Ectodermal cell (in vitro differentiated cells): ENCODE measurements around the gene BATF3.

ENCODE experiments used
- H3K27ac ChIP-seq: 2 replicates; pipeline ENCODE4 v1.7.0; 2013; ENCODE audit warnings: mild to moderate bottlenecking, low read depth, low read length; ENCODE audit not compliant: insufficient read depth, poor library complexity, severe bottlenecking
- H3K27me3 ChIP-seq: 2 replicates; pipeline ENCODE4 v1.7.0; 2013; ENCODE audit warnings: mild to moderate bottlenecking, low read length; ENCODE audit not compliant: insufficient read depth, control insufficient read depth, poor library complexity, severe bottlenecking
- H3K36me3 ChIP-seq: one replicate; pipeline ENCODE4 v1.7.0; 2013; ENCODE audit warnings: low read length; ENCODE audit not compliant: control insufficient read depth, insufficient read depth
- H3K4me1 ChIP-seq: one replicate; pipeline ENCODE4 v1.7.0; 2013; ENCODE audit warnings: low read length; ENCODE audit not compliant: control insufficient read depth, insufficient read depth
- H3K4me3 ChIP-seq: 2 replicates; pipeline ENCODE4 v1.7.0; 2013; ENCODE audit warnings: low read depth, low read length, control low read depth; ENCODE audit not compliant: insufficient read depth
- H3K9me3 ChIP-seq: 2 replicates; pipeline ENCODE4 v1.7.0; 2013; ENCODE audit warnings: mild to moderate bottlenecking, low read length, moderate library complexity; ENCODE audit not compliant: control insufficient read depth
- WGBS, 2 experiments: methylation state at CpG; one replicate each; pipeline ENCODE4 v1.1.7; 2013; ENCODE audit warnings: missing lambda C conversion rate in 2 of 2; 5-methylcytosine and 5-hydroxymethylcytosine counted together

The BATF3 gene

DNA sequence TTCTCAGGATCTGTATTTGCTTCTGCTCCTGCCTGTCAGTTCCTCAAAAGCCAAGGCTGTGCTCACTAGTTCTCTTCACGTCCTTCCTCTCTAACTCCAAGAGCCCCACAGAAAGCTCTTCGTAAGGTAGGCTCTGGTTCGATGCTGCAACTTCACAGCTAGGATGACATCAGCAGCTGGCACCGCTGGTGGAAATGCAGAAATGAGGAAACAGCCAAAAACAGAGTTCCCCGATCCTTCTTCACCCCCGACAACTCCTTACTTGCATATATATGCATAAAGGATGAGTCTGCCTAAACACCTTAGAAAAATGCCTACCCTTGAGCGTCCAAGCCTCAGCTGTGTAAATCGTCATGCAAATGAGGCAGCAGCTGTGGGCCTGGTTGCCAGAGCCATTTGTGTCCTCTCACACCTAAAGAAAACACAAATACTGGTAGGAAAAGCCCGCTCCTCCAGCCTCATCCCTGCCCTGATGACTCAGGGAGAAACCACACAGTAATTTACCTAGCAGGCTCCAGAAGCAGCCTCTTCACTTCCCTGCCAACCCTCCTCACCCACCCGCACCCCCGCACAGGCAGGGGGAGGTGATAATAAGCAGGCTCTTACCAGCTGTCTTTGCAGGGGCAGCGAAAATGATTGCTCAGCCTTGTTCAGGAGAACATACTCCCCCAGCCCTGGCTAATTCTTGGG, 28.2 kb downstream of the BATF3 start:
- H3K4me3 ChIP-seq, result no peak overlapping the region
- H3K4me1 ChIP-seq, result peaks cover 9% of the 10 kb centered on the region
- H3K27ac ChIP-seq, result no peak overlapping the region
- peaks cover under 1% of the 10 kb centered on the region for H3K27me3 ChIP-seq
- 46 to 55% methylated on average over 12 of the region's 12 CpGs for WGBS, 2 experiments
- no peaks in the 10 kb centered on the region for H3K36me3 ChIP-seq
- H3K9me3 ChIP-seq, result no peaks in the 10 kb centered on the region

DNA sequence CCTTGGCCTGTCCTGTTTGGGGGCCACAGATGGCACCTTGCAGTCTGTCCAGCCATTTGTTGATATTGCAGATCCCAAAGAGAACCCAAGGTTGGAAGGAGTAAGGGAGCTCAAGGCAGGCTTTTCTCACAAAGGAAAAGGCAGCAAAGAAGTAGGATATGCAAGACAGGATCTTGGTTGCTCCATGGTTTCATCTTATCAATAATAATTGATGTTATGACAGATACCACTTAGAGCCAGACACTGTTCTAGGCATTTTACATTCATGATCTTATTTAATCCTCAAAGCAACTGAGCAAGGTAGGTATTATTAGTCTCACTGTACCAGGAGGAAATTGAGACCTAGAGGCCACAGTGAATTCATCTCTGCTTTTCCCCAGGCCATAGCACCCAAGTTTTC, 28.8 kb downstream of the BATF3 start:
- H3K4me3 ChIP-seq, result no peak overlapping the region
- no peak overlapping the region for H3K27ac ChIP-seq
- peaks cover 9% of the 10 kb centered on the region for H3K4me1 ChIP-seq
- H3K27me3 ChIP-seq, result peaks cover 6% of the 10 kb centered on the region
- no peaks in the 10 kb centered on the region for H3K36me3 ChIP-seq
- H3K9me3 ChIP-seq, result no peaks in the 10 kb centered on the region

DNA sequence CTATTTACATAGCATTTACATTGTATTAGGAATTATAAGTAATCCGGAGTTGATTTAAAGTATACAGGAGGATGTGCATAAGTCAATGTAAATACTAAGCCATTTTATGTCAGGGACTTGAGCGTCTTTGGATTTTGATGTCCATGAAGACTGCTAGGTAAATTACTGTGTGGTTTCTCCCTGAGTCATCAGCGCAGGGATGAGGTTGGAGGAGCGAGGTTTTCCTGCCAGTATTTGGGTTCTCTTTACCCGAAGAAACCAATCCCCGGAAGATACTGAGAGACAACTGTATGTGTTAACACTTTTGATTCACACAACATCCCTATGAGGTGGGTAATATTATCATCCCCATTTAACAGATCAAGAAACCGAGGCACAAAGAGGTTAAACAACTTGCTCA, 29.3 kb downstream of the BATF3 start:
- WGBS, 2 experiments, result 96 to 97% methylated on average over 7 of the region's 7 CpGs
- peaks cover 9% of the 10 kb centered on the region for H3K4me1 ChIP-seq
- no peak overlapping the region for H3K27ac ChIP-seq
- H3K4me3 ChIP-seq, result no peak overlapping the region
- no peaks in the 10 kb centered on the region for H3K9me3 ChIP-seq
- H3K36me3 ChIP-seq, result no peaks in the 10 kb centered on the region
- H3K27me3 ChIP-seq, result peaks cover 9% of the 10 kb centered on the region

DNA sequence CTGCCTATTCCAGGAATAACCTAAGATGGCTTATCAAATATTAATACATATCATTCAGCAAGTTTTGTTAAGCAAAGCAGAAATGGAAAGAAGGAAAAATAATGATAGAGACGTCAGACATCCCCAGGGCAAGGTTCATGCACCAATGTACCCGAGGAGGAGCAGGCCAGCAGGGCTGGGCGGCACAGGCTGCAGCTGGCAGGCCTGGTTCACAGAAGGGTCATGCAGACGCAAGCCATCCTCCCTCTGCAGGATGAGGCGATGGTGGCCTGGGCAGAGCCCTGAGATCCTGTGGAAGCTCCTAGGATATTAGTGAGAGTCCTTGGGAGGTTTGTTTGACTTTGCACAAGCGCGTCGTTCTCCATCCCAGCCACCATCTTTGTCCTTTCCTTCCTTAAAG, 30.0 kb downstream of the BATF3 start:
- Histone ChIP-seq H3K27me3 (peaks cover 9% of the 10 kb centered on the region), H3K9me3 (no peaks in the 10 kb centered on the region), H3K27ac (no peak overlapping the region), H3K4me1 (peaks cover 9% of the 10 kb centered on the region), H3K4me3 (no peak overlapping the region), H3K36me3 (no peaks in the 10 kb centered on the region)
- 89 to 92% methylated on average over 8 of the region's 8 CpGs for WGBS, 2 experiments

DNA sequence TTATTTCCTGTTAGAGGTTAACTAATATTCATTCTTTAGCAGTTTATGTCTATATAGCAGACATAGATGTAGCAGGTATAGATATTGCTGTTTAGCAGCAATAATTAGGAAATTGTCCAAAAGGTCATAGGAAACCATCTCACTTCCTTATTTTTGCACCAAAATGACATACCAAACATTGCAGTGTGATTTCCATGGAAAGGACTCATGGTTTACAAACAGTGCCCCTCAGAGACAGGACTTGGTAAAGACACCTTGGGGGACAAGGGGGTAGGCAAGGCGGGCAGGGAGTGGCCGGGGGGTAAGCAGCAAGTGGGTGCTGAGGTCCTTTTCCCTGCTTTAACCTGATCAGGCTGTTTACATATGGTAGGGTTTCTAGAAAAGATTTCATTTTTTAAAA, 30.5 kb downstream of the BATF3 start:
- Histone ChIP-seq H3K4me1 (peaks cover 9% of the 10 kb centered on the region), H3K9me3 (no peaks in the 10 kb centered on the region), H3K27me3 (peaks cover 9% of the 10 kb centered on the region), H3K4me3 (no peak overlapping the region), H3K36me3 (no peaks in the 10 kb centered on the region), H3K27ac (no peak overlapping the region)
- WGBS, 2 experiments, result 68% methylated on average over 2 of the region's 2 CpGs

DNA sequence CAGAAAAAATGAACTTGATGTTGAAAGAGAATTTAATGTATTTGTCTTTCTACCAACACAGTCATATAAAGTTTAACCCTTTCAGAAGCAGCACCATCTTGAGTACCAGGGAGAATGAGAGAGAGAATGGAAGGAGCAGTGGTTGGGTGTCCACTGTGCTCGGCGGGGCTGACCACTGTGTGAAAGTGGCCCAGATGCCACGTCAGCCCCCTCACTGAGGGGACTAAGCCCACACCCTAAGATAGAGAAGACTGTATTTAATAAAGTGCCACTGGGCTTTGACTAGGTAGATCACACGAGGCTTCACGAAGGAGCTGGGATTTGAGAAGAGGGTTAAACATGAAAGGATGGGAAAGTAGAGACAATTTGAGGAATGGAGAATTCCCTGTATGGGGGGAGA, 31.2 kb downstream of the BATF3 start:
- H3K4me1 ChIP-seq, result peaks cover 9% of the 10 kb centered on the region
- H3K27me3 ChIP-seq, result peaks cover 9% of the 10 kb centered on the region
- H3K27ac ChIP-seq, result no peak overlapping the region
- H3K36me3 ChIP-seq, result no peaks in the 10 kb centered on the region
- WGBS, 2 experiments, result 88 to 93% methylated on average over 5 of the region's 5 CpGs
- no peak overlapping the region for H3K4me3 ChIP-seq
- no peaks in the 10 kb centered on the region for H3K9me3 ChIP-seq

DNA sequence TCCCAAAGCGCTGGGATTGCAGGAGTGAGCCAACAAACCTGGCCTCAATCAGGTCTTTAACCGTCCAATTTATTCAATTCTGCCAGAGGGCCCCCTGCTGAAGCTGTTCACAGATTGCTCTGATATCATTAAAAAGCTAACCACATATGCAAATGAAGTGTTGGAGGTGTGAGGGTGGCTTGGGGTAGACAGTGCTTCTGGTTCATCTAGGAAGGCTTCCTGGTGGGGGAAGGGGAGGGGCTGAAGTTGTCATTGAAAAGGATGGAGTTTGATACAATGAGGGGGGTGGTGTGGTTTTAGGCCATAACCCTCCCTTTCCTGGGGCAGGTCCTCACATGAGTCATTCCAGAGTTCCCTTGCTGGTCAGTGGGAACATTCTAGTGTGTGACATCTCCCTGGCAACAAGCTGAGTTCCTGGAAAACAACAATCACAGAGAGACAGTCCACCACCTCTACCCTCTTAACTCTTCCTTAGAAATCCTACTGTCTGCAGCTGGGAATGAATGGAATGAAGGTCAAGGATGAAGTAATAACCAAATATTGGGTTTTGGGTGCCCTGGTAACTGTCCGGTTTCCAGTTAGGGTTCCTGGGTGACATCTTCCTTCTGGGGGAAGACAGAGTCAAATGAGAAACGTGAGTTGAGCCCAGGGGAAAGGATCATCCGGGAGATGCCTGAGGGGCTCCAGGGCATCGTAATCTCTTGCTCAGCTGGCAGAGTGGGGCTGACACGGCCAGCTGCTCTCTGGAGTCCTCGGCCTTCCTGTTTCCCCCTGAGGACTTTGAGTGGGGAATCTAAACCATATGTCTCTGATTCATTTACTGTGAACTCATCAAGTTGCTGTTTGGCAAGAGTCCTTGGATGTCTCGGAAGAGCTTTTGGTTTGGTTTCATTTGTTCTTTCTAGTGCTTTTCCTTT, 32.2 kb downstream of the BATF3 start:
- peaks cover 9% of the 10 kb centered on the region for H3K27me3 ChIP-seq
- 71 to 82% methylated on average over 9 of the region's 9 CpGs for WGBS, 2 experiments
- peaks cover 9% of the 10 kb centered on the region for H3K4me1 ChIP-seq
- no peak overlapping the region for H3K4me3 ChIP-seq
- no peaks in the 10 kb centered on the region for H3K36me3 ChIP-seq
- peak overlapping the region; percentile 90 for H3K27ac ChIP-seq
- H3K9me3 ChIP-seq, result no peaks in the 10 kb centered on the region

DNA sequence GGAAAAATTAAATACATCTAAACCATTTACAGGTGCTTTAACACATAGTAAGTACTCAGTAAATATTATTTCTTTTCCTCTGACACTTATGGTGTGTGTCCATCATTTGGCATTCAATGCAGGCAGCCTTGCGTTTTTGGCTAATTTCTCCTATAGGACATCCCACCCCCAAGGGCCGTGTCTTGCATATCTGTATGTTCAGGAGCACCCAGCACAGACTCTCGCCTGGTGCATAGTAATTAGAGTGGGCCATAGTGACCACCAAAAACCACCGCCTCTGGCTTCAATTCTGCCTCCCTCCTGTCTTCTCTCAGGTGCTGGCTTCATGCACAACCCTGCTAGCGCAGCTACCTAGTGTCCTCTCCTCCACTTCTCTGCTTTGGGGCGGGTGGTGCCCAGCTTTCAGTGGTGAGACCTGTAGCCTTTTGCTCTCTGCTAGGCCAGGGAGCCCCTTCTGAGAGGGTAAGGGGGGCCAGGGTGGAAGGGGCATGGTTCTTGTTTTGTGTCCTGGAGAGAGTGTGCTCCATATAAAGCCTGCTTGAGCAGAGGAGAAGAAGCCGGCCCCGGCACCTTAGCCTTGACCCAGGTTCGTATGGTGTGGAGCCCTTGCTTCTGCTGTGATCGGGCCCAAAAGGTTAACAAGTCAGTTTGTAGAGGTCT, 33.4 kb downstream of the BATF3 start:
- 83 to 86% methylated on average over 10 of the region's 10 CpGs for WGBS, 2 experiments
- H3K4me1 ChIP-seq, result peaks cover 9% of the 10 kb centered on the region
- no peak overlapping the region for H3K4me3 ChIP-seq
- H3K36me3 ChIP-seq, result no peaks in the 10 kb centered on the region
- no peak overlapping the region for H3K27ac ChIP-seq
- H3K27me3 ChIP-seq, result peaks cover 9% of the 10 kb centered on the region
- H3K9me3 ChIP-seq, result no peaks in the 10 kb centered on the region

DNA sequence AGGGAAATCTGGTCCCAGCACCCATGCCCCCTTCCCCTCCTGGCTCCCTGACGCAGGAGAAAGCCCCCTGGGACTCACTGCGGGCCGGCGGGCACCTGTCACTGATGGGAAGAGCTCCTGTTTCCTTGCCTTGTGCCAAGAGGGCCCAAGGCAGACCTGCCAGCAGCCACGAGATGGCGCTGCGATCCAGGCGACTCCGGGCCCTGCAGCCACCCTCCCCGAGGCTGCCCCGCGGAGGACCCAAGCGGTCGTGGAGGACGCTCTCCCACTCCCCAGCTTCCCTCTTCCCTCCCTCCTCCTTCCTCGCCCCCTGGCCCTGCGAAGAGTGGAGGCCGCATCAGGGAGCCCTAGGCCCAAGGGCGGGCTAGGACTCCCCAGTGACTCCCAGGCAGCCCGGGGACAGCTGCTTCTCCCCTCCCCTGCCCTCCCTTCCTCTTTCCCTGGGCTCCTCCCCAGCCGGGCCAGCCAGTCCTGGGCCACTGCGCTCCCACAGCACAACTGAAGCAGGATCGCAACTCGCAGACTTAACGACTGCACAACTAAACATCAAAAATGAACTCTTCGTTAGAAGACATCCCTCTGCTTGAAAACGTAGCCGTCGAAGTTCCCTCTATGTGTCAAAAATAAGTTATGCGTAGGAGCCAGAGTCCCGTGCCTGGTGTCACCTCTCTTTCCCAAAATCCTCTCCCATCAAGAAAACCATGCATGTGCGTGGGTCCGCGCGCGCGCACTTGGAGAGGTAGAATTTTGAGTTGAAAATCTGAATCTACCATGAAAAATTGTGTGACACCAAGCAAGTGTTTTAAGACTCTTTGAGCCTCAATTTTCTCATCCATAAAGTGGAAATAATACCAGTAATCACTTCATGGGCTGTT, 34.2 kb downstream of the BATF3 start:
- Histone ChIP-seq H3K4me3 (peak overlapping the region; percentile 47), H3K27me3 (peaks cover 9% of the 10 kb centered on the region), H3K4me1 (peaks cover 9% of the 10 kb centered on the region), H3K36me3 (no peaks in the 10 kb centered on the region), H3K27ac (no peak overlapping the region), H3K9me3 (no peaks in the 10 kb centered on the region)
- 5 to 13% methylated on average over 31 to 37 of the region's 37 CpGs for WGBS, 2 experiments
